Neutrophil (primary cell): Measurements from ENCODE around the gene TEF.

Source experiments
- H3K27ac ChIP-seq: fragments of 200-600 bp; sonication (generic); 2 replicates; pipeline ENCODE4 v1.5.1; 2016; ENCODE audit warnings: mild to moderate bottlenecking, moderate library complexity
- H3K27me3 ChIP-seq: fragments of 200-600 bp; sonication (generic); 2 replicates; pipeline ENCODE4 v1.6.0; 2016; ENCODE audit warnings: mild to moderate bottlenecking
- H3K36me3 ChIP-seq: fragments of 200-600 bp; sonication (generic); 2 replicates; pipeline ENCODE4 v1.5.1; 2017
- H3K4me1 ChIP-seq, 2 experiments: fragments of 200-600 bp in 1 of 2; sonication (generic) in 1 of 2; 1 replicate in 1 of 2; 2 replicates in 1 of 2; pipeline versions ENCODE4 v1.5.1 to v1.6.1; 2013 to 2016; ENCODE audit warnings: low read depth in 1 of 2, low read length in 1 of 2, mild to moderate bottlenecking in 1 of 2, moderate library complexity in 1 of 2; ENCODE audit not compliant: control insufficient read depth in 1 of 2, insufficient read depth in 1 of 2
- H3K4me3 ChIP-seq, 2 experiments: fragments of 200-600 bp in 1 of 2; sonication (generic) in 1 of 2; 1 replicate in 1 of 2; 2 replicates in 1 of 2; pipeline ENCODE4 v1.5.1; 2013 to 2016; ENCODE audit warnings: low read depth in 1 of 2, low read length in 1 of 2, mild to moderate bottlenecking in 1 of 2, moderate library complexity in 1 of 2
- H3K9me3 ChIP-seq: fragments of 200-600 bp; sonication (generic); 2 replicates; pipeline ENCODE4 v1.5.1; 2016
- CTCF ChIP-seq: fragments of 200-600 bp; sonication (generic); IDR thresholded peaks from 2 replicates; pipeline ENCODE4 v1.5.1; 2016; ENCODE audit warnings: antibody characterized with exemption

TEF gene

GRCh38 chr22:41417622-41418390 is 36.1 kb downstream of the TEF start:
- Histone ChIP-seq H3K9me3 (no peaks in the 10 kb centered on the region), H3K27ac (no peak overlapping the region), H3K36me3 (no peaks in the 10 kb centered on the region), H3K4me3 (no peak overlapping the region), H3K4me1 (peaks cover 19 to 22% of the 10 kb centered on the region in 2 experiments), H3K27me3 (no peaks in the 10 kb centered on the region)
- TF ChIP-seq CTCF = no peak

- Histone ChIP-seq H3K9me3 (no peaks in the 10 kb centered on the region), H3K4me3 (no peak overlapping the region), H3K4me1 (peaks cover 15 to 19% of the 10 kb centered on the region in 2 experiments), H3K36me3 (peaks cover 9% of the 10 kb centered on the region), H3K27me3 (no peaks in the 10 kb centered on the region), H3K27ac (no peak overlapping the region)
- no peak for TF ChIP-seq CTCF
Measured at GRCh38 chr22:41418717-41419116, 37.0 kb downstream of the TEF start.

- H3K27ac ChIP-seq = no peak overlapping the region
- no peaks in the 10 kb centered on the region for H3K9me3 ChIP-seq
- H3K27me3 ChIP-seq = no peaks in the 10 kb centered on the region
- no peaks in the 10 kb centered on the region for H3K4me1 ChIP-seq
- H3K4me3 ChIP-seq = no peak overlapping the region
- TF ChIP-seq CTCF = no peak
- H3K36me3 ChIP-seq = peaks cover 45% of the 10 kb centered on the region
Measured at GRCh38 chr22:41425660-41426365, 44.1 kb downstream of the TEF start.

- Histone ChIP-seq H3K36me3 (peaks cover 57% of the 10 kb centered on the region), H3K27ac (no peak overlapping the region), H3K9me3 (no peaks in the 10 kb centered on the region), H3K27me3 (no peaks in the 10 kb centered on the region), H3K4me3 (no peak overlapping the region), H3K4me1 (no peaks in the 10 kb centered on the region)
- TF ChIP-seq CTCF = no peak
Measured at GRCh38 chr22:41429232-41429950, 47.6 kb downstream of the TEF start.

GRCh38 chr22:41429951-41430332 is 48.2 kb downstream of the TEF start:
- Histone ChIP-seq H3K36me3 (peaks cover 55% of the 10 kb centered on the region), H3K27me3 (no peaks in the 10 kb centered on the region), H3K27ac (no peak overlapping the region), H3K4me3 (no peak overlapping the region), H3K9me3 (no peaks in the 10 kb centered on the region), H3K4me1 (no peaks in the 10 kb centered on the region)
- no peak for TF ChIP-seq CTCF
